ENCODE data around the gene C12orf43.
"Not testable (repeated sequence)": the region's sequence is repeated elsewhere in the genome, so short reads cannot be mapped to it uniquely, and the experiment has no call there.

The C12orf43 gene

GRCh38 chr12:121015825-121016766 is at the start of gene C12orf43:
Gene C12orf43 (minus strand): TSS chr12:121016487. CDS start chr12:121016474, 13 bp downstream.
- DNase-seq (ENCODE audit: low spot score) = peak; percentile 89

GRCh38 chr12:121065345-121065744 is 49.1 kb upstream of the C12orf43 start:
- DNase-seq (ENCODE audit: low spot score) = no peak

- not testable (repeated sequence) for DNase-seq (ENCODE audit: low spot score)
These were observed 48.3 kb upstream of the C12orf43 start for GRCh38 chr12:121064586-121064985.

GRCh38 chr12:121064116-121064515 is 47.8 kb upstream of the C12orf43 start:
- DNase-seq (ENCODE audit: low spot score) = no peak

- DNase-seq (ENCODE audit: low spot score) = no peak
These were observed 46.2 kb upstream of the C12orf43 start for GRCh38 chr12:121062391-121063045.

- no peak for DNase-seq (ENCODE audit: low spot score)
These were observed 45.5 kb upstream of the C12orf43 start for GRCh38 chr12:121061831-121062230.

GRCh38 chr12:121060149-121061001 is 44.1 kb upstream of the C12orf43 start:
- DNase-seq (ENCODE audit: low spot score) = peak; percentile 40

- no peak for DNase-seq (ENCODE audit: low spot score)
These were observed 43.0 kb upstream of the C12orf43 start for GRCh38 chr12:121059031-121059898.

GRCh38 chr12:121057794-121058193 is 41.5 kb upstream of the C12orf43 start:
- DNase-seq (ENCODE audit: low spot score) = no peak

GRCh38 chr12:121053706-121054105 is 37.4 kb upstream of the C12orf43 start:
- DNase-seq (ENCODE audit: low spot score) = no peak

- DNase-seq (ENCODE audit: low spot score) = no peak
These were observed 34.4 kb upstream of the C12orf43 start for GRCh38 chr12:121050725-121051124.

GRCh38 chr12:121048442-121048841 is 32.2 kb upstream of the C12orf43 start:
- no peak for DNase-seq (ENCODE audit: low spot score)

GRCh38 chr12:121047400-121047799 is 31.1 kb upstream of the C12orf43 start:
- not testable (repeated sequence) for DNase-seq (ENCODE audit: low spot score)

GRCh38 chr12:121043067-121043466 is 26.8 kb upstream of the C12orf43 start:
- DNase-seq (ENCODE audit: low spot score) = no peak

GRCh38 chr12:121038861-121039668 is 22.8 kb upstream of the C12orf43 start, which contains the start of gene OASL:
Gene OASL (minus strand): TSS chr12:121039246. CDS start chr12:121038971, 275 bp downstream.
- no peak for DNase-seq (ENCODE audit: low spot score)

- DNase-seq (ENCODE audit: low spot score) = peak; percentile 45
These were observed 20.6 kb upstream of the C12orf43 start for GRCh38 chr12:121036810-121037326.

- no peak for DNase-seq (ENCODE audit: low spot score)
These were observed 18.5 kb upstream of the C12orf43 start for GRCh38 chr12:121034616-121035305.

GRCh38 chr12:121033625-121034349 is 17.5 kb upstream of the C12orf43 start:
- no peak for DNase-seq (ENCODE audit: low spot score)
